Astrocyte (in vitro differentiated cells and primary cell): ENCODE measurements around the gene RITA1.

Experiments
- CTCF ChIP-seq: IDR thresholded peaks from 2 replicates; pipeline ENCODE4 v1.5.1; 2011; ENCODE audit warnings: low read depth, mild to moderate bottlenecking, inconsistent platforms, low read length, moderate library complexity; ENCODE audit not compliant: insufficient read depth
- EZH2 ChIP-seq: IDR thresholded peaks from 2 replicates; pipeline ENCODE4 v1.6.1; 2012; ENCODE audit warnings: mild to moderate bottlenecking, low read length, inconsistent platforms; ENCODE audit not compliant: insufficient read depth

- TF ChIP-seq CTCF: no peak
- no peak for TF ChIP-seq EZH2
Measured at GRCh38 chr12:113201187-113202177, 16.0 kb downstream of the RITA1 start.
